CD4-positive, alpha-beta T cell treated with Interleukin-6 for 4 hours (primary cell): ENCODE results near the gene NOTCH2.

Experiments used
- DNase-seq: peaks from one replicate; pipeline ENCODE4 v3.0.0-alpha.2; 2020; ENCODE audit warnings: mixed read lengths

NOTCH2 gene

GRCh38 chr1:119971710-119972570, 97.5 kb downstream of the NOTCH2 start:
- no peak for DNase-seq

GRCh38 chr1:119968601-119969000, 100.9 kb downstream of the NOTCH2 start:
- no peak for DNase-seq

- DNase-seq, result peak; percentile 80
These were observed 101.4 kb downstream of the NOTCH2 start for GRCh38 chr1:119968068-119968492.

- no peak for DNase-seq
These were observed 102.8 kb downstream of the NOTCH2 start for GRCh38 chr1:119966681-119967080.

- DNase-seq, result no peak
These were observed 103.4 kb downstream of the NOTCH2 start for GRCh38 chr1:119966020-119966419.

- DNase-seq, result no peak
These were observed 104.6 kb downstream of the NOTCH2 start for GRCh38 chr1:119964673-119965363.

- DNase-seq, result no peak
These were observed 107.0 kb downstream of the NOTCH2 start for GRCh38 chr1:119962296-119962968.

GRCh38 chr1:119960501-119960900, 109.0 kb downstream of the NOTCH2 start:
- no peak for DNase-seq

GRCh38 chr1:119959268-119960220, 109.9 kb downstream of the NOTCH2 start:
- DNase-seq, result no peak

GRCh38 chr1:119958223-119958622, 111.2 kb downstream of the NOTCH2 start:
- DNase-seq, result no peak

- DNase-seq, result no peak
These were observed 113.2 kb downstream of the NOTCH2 start for GRCh38 chr1:119956306-119956705.

GRCh38 chr1:119954476-119955422, 114.7 kb downstream of the NOTCH2 start:
- DNase-seq, result no peak

GRCh38 chr1:119953266-119953998, 116.0 kb downstream of the NOTCH2 start:
- DNase-seq, result no peak

- DNase-seq, result no peak
These were observed 117.0 kb downstream of the NOTCH2 start for GRCh38 chr1:119952496-119952895.

GRCh38 chr1:119948342-119949214, 120.9 kb downstream of the NOTCH2 start:
- peak; percentile 73 for DNase-seq

GRCh38 chr1:119947468-119947867, 122.0 kb downstream of the NOTCH2 start:
- DNase-seq, result no peak

GRCh38 chr1:119946724-119947123, 122.7 kb downstream of the NOTCH2 start:
- DNase-seq, result no peak

GRCh38 chr1:119943216-119943615, 126.2 kb downstream of the NOTCH2 start:
- DNase-seq, result no peak

GRCh38 chr1:119941392-119941791, 128.1 kb downstream of the NOTCH2 start:
- no peak for DNase-seq
